ENCODE results near the gene GPR17.

GPR17 gene

GRCh38 chr2:127607399-127607908 is 38.5 kb upstream of the GPR17 start:
- Histone ChIP-seq H3K36me3 (ENCODE audit: control insufficient read depth, insufficient read depth, low read length) (no peaks in the 10 kb centered on the region), H3K4me1 (ENCODE audit: control insufficient read depth, insufficient read depth, low read length) (no peaks in the 10 kb centered on the region), H3K4me3 (ENCODE audit: low read length) (no peak overlapping the region), H3K27me3 (ENCODE audit: control insufficient read depth, insufficient read depth, low read length) (no peaks in the 10 kb centered on the region), H3K27ac (ENCODE audit: low read length) (no peak overlapping the region), H3K9me3 (ENCODE audit: control insufficient read depth, insufficient read depth, low read length) (no peaks in the 10 kb centered on the region)
- no peak for DNase-seq (ENCODE audit: low read depth, low spot score)
- no CpG with 5 or more reads among the region's 9 CpGs for WGBS (ENCODE audit: insufficient coverage, insufficient read length)

DNA sequence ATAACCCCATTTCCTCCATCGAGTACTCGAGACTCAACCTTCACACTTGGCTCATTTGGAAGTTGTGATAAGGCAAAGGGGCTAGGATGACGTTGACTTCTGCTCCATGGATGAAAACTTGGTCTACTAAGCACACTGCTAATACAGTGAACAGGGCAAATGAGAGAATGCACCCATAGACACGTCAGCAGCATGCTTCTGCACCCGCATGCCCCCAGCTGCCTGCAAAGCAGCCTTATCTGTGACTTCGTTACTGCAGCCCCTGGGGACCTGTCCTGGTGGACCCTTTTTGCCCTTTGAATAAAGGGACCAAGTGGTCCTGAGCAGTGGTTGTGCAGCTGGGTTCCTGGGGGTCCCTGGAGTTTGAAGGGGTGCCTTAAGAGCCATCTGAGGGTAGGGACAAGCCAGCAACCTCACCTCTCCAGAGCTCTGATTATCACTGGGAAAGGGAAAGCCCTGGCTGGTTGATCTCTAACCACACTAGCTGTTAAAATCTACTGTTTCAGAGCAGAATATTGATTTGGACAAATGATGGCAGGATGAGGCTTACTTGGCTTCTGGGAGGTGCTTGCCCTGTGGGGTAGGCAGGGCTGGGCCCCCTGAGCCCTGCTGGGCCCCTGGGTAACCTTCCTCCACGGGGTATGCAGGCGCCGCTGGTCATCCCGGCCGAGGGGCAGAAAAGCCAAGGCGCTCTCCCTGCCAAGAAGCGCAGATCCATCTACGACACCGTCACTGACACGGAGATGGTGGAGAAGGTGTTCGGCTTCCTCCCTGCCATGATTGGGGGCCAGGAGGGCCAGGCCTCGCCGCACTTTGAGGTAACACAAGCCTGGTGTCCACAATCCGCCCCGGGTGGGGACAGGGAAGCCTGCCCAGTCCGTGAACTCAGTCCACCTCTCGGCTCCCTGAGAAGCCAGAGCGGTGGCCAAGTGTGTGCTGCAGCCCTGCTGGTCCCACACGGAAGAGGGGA is 37.6 kb upstream of the GPR17 start:
- Histone ChIP-seq H3K9me3 (ENCODE audit: control insufficient read depth, insufficient read depth, low read length) (no peaks in the 10 kb centered on the region), H3K36me3 (ENCODE audit: control insufficient read depth, insufficient read depth, low read length) (no peaks in the 10 kb centered on the region), H3K4me1 (ENCODE audit: control insufficient read depth, insufficient read depth, low read length) (no peaks in the 10 kb centered on the region), H3K27ac (ENCODE audit: low read length) (no peak overlapping the region), H3K4me3 (ENCODE audit: low read length) (no peak overlapping the region), H3K27me3 (ENCODE audit: control insufficient read depth, insufficient read depth, low read length) (no peaks in the 10 kb centered on the region)
- DNase-seq (ENCODE audit: low read depth, low spot score) = no peak
- WGBS (ENCODE audit: insufficient coverage, insufficient read length) = no CpG with 5 or more reads among the region's 25 CpGs

DNA sequence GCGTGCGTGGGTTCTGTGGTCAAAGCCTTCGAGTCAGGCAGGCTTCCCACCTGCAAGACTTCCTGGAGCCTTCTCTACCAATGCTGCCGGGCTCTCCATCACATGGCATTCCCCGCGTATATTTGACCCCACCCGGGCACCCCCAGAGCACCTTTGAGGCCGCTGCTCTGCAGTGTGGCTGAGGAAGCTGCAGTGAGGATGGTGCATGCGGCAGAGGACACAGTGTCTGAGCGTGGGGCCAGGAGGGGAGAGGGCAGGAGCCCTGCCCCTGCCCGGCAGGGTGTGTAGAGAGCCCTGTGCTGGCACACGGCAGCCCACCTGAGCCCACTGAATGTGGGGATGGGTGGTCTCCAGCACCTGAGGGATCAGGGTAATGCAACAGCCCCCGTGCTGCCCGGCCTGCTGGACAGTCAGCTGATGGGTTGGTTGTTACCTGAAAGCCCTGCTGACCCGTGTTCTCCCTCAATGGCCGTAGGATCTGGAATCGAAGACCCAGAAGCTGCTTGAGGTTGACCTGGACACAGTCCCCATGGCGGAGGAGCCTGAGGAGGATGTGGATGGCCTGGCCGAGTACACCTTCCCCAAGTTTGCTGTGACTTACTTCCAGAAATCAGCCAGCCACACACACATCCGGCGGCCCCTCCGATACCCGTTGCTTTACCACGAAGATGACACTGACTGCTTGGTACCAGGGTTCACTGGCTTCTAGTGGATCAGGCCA is 36.8 kb upstream of the GPR17 start:
- Histone ChIP-seq H3K36me3 (ENCODE audit: control insufficient read depth, insufficient read depth, low read length) (no peaks in the 10 kb centered on the region), H3K4me3 (ENCODE audit: low read length) (no peak overlapping the region), H3K9me3 (ENCODE audit: control insufficient read depth, insufficient read depth, low read length) (no peaks in the 10 kb centered on the region), H3K27ac (ENCODE audit: low read length) (no peak overlapping the region), H3K27me3 (ENCODE audit: control insufficient read depth, insufficient read depth, low read length) (no peaks in the 10 kb centered on the region), H3K4me1 (ENCODE audit: control insufficient read depth, insufficient read depth, low read length) (no peaks in the 10 kb centered on the region)
- no peak for DNase-seq (ENCODE audit: low read depth, low spot score)
- WGBS (ENCODE audit: insufficient coverage, insufficient read length) = no CpG with 5 or more reads among the region's 24 CpGs

DNA sequence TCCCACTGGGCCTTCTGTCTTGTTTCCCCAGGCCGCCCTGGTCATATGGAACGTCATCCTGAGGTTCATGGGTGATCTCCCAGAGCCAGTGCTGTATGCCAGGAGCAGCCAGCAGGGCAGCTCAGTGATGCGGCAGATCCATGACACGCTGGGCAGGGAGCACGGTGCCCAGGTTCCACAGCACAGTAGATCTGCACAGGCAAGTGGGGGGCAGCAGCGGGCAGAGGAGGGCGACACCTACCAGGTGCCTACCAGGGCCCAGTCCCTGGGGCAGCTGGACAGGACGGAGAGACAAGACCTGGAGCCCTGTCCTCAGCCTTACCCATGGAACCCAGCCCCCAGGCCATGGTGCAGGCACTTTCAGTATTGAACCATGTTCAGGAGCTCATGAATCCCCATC is 36.1 kb upstream of the GPR17 start:
- Histone ChIP-seq H3K9me3 (ENCODE audit: control insufficient read depth, insufficient read depth, low read length) (no peaks in the 10 kb centered on the region), H3K36me3 (ENCODE audit: control insufficient read depth, insufficient read depth, low read length) (no peaks in the 10 kb centered on the region), H3K4me3 (ENCODE audit: low read length) (no peak overlapping the region), H3K27ac (ENCODE audit: low read length) (no peak overlapping the region), H3K4me1 (ENCODE audit: control insufficient read depth, insufficient read depth, low read length) (no peaks in the 10 kb centered on the region), H3K27me3 (ENCODE audit: control insufficient read depth, insufficient read depth, low read length) (no peaks in the 10 kb centered on the region)
- DNase-seq (ENCODE audit: low read depth, low spot score) = no peak
- WGBS (ENCODE audit: insufficient coverage, insufficient read length) = no CpG with 5 or more reads among the region's 8 CpGs

DNA sequence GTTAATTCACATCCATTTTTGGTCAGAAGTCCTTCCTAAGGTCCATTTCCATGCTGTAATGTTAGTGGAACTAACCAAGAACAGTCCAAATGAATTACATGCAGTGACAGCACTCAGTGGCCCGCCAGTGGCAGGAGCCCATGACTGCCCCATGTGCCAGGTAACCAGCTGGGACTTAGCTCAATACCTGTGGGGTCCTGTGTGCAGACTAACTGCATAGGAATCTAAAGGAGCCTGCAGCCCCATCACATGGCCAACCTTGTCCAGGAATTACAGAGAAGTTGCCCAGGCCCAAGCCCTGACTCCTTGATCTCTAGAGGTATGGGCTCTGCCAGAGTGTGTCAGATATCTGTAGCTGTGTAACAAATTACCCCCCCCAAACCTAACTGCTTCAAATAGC is 35.4 kb upstream of the GPR17 start:
- Histone ChIP-seq H3K27me3 (ENCODE audit: control insufficient read depth, insufficient read depth, low read length) (no peaks in the 10 kb centered on the region), H3K9me3 (ENCODE audit: control insufficient read depth, insufficient read depth, low read length) (no peaks in the 10 kb centered on the region), H3K27ac (ENCODE audit: low read length) (no peak overlapping the region), H3K36me3 (ENCODE audit: control insufficient read depth, insufficient read depth, low read length) (no peaks in the 10 kb centered on the region), H3K4me3 (ENCODE audit: low read length) (no peak overlapping the region), H3K4me1 (ENCODE audit: control insufficient read depth, insufficient read depth, low read length) (no peaks in the 10 kb centered on the region)
- WGBS (ENCODE audit: insufficient coverage, insufficient read length) = no CpG with 5 or more reads among the region's 1 CpG
- no peak for DNase-seq (ENCODE audit: low read depth, low spot score)

DNA sequence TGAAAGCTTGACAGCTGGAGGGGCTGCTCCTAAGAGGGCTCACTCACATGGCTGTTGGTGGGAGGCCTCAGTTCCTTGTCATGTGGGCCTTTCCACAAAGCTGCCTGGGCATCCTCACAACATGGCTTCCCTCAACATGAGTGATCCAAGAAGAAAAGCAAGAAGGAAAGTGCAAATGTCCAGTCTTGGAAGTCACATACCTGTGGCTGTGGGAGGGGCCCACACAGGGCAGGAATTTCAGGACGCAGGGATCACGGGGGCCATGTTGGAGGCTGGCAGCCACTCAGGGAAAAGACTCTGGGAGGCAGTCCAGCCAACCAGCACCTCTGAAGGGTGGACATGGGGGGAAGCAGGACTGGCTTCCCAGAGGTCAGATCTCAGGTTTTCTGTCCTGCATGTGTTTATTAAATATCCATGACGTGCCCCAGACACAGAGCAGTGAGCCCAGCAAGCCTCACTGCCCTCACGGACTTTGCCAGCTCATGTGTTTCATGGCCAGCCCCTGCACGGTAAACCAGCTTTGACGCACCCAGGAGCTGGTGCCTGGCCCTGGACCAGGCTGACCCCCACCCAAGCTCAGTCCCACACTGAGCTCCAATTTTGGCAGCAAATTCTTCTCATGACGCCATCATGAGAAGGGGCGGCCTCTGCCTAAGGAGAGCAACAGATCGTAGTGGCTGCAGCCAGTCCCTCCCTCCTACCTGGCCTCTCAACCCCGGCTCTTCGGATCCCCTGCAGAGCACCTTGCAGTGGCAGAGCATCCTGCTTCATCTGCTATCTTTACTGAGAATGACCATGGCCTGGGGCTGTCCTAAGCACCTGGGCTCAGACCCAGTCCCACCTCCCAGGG is 34.7 kb upstream of the GPR17 start:
- Histone ChIP-seq H3K9me3 (ENCODE audit: control insufficient read depth, insufficient read depth, low read length) (no peaks in the 10 kb centered on the region), H3K36me3 (ENCODE audit: control insufficient read depth, insufficient read depth, low read length) (no peaks in the 10 kb centered on the region), H3K27ac (ENCODE audit: low read length) (no peak overlapping the region), H3K27me3 (ENCODE audit: control insufficient read depth, insufficient read depth, low read length) (no peaks in the 10 kb centered on the region), H3K4me1 (ENCODE audit: control insufficient read depth, insufficient read depth, low read length) (no peaks in the 10 kb centered on the region), H3K4me3 (ENCODE audit: low read length) (no peak overlapping the region)
- no CpG with 5 or more reads among the region's 11 CpGs for WGBS (ENCODE audit: insufficient coverage, insufficient read length)
- no peak for DNase-seq (ENCODE audit: low read depth, low spot score)

- no CpG with 5 or more reads among the region's 13 CpGs for whole genome bisulfite sequencing (ENCODE audit: insufficient coverage, insufficient read length)
- DNase-seq (ENCODE audit: low read depth, low spot score) = no peak
- no peaks in the 10 kb centered on the region for H3K27me3 ChIP-seq (ENCODE audit: control insufficient read depth, insufficient read depth, low read length)
- no peak overlapping the region for H3K27ac ChIP-seq (ENCODE audit: low read length)
- no peaks in the 10 kb centered on the region for H3K9me3 ChIP-seq (ENCODE audit: control insufficient read depth, insufficient read depth, low read length)
- H3K4me3 ChIP-seq (ENCODE audit: low read length) = no peak overlapping the region
- H3K36me3 ChIP-seq (ENCODE audit: control insufficient read depth, insufficient read depth, low read length) = no peaks in the 10 kb centered on the region
- no peaks in the 10 kb centered on the region for H3K4me1 ChIP-seq (ENCODE audit: control insufficient read depth, insufficient read depth, low read length)
These were observed 33.7 kb upstream of the GPR17 start for GRCh38 chr2:127612111-127612822.

DNA sequence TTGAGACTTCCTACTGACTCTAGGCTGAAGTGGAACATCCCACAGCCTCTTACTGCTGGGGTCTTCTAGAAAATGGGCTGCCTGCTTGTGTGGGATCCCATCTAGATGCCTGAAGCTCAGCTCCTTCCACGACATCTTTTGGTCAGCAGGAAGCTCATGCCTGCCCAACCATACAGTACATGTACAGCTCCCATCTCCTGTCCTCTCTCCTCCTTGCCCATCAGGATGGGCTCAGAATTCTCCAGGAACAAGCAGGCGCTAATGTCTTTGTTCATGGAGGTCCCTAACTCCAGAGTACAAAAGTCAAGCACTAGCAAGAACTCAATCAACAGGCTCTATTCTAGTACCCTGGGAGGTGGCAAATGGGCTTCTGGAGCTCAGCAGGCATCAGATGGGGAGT is 31.7 kb upstream of the GPR17 start:
- Histone ChIP-seq H3K4me3 (ENCODE audit: low read length) (no peak overlapping the region), H3K27me3 (ENCODE audit: control insufficient read depth, insufficient read depth, low read length) (no peaks in the 10 kb centered on the region), H3K9me3 (ENCODE audit: control insufficient read depth, insufficient read depth, low read length) (no peaks in the 10 kb centered on the region), H3K27ac (ENCODE audit: low read length) (no peak overlapping the region), H3K4me1 (ENCODE audit: control insufficient read depth, insufficient read depth, low read length) (no peaks in the 10 kb centered on the region), H3K36me3 (ENCODE audit: control insufficient read depth, insufficient read depth, low read length) (no peaks in the 10 kb centered on the region)
- no CpG with 5 or more reads among the region's 2 CpGs for WGBS (ENCODE audit: insufficient coverage, insufficient read length)
- DNase-seq (ENCODE audit: low read depth, low spot score) = no peak

- Histone ChIP-seq H3K4me1 (ENCODE audit: control insufficient read depth, insufficient read depth, low read length) (no peaks in the 10 kb centered on the region), H3K4me3 (ENCODE audit: low read length) (no peak overlapping the region), H3K27me3 (ENCODE audit: control insufficient read depth, insufficient read depth, low read length) (no peaks in the 10 kb centered on the region), H3K27ac (ENCODE audit: low read length) (no peak overlapping the region), H3K36me3 (ENCODE audit: control insufficient read depth, insufficient read depth, low read length) (no peaks in the 10 kb centered on the region), H3K9me3 (ENCODE audit: control insufficient read depth, insufficient read depth, low read length) (no peaks in the 10 kb centered on the region)
- no peak for DNase-seq (ENCODE audit: low read depth, low spot score)
- WGBS (ENCODE audit: insufficient coverage, insufficient read length) = no CpG with 5 or more reads among the region's 3 CpGs
These were observed 31.2 kb upstream of the GPR17 start for GRCh38 chr2:127614731-127615130.

Data from iPS DF 6.9 (cell line).